Measurements from ENCODE around the gene MID2.

GRCh38 chrX:107935664-107936433 is 110.2 kb downstream of the MID2 start:
- TF ChIP-seq CTCF (IDR thresholded peaks at IDR 0.05) (no peak), POLR2A (IDR thresholded peaks at IDR 0.05) (no peak)

All from Peyer's patch (tissue), 4 donors.